K562 (cell line): ENCODE measurements around the gene MYO3B.

Source experiments
- SP1 ChIP-seq: sonication (generic); formaldehyde crosslinking; IDR thresholded peaks from 2 replicates; pipeline ENCODE4 v1.8.1; 2022; ENCODE audit warnings: mild to moderate bottlenecking, missing genetic modification reagents
- TF ChIP-seq, protein P1 (sequence below): sonication (generic); formaldehyde crosslinking; IDR thresholded peaks from 2 replicates; pipeline ENCODE4 v1.8.1; 2022; ENCODE audit warnings: missing genetic modification reagents

- TF ChIP-seq, protein P1, sequence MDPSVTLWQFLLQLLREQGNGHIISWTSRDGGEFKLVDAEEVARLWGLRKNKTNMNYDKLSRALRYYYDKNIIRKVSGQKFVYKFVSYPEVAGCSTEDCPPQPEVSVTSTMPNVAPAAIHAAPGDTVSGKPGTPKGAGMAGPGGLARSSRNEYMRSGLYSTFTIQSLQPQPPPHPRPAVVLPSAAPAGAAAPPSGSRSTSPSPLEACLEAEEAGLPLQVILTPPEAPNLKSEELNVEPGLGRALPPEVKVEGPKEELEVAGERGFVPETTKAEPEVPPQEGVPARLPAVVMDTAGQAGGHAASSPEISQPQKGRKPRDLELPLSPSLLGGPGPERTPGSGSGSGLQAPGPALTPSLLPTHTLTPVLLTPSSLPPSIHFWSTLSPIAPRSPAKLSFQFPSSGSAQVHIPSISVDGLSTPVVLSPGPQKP (CRISPR knock-in tag) = no peak
- no peak for TF ChIP-seq SP1 (CRISPR knock-in tag)
Observed at GRCh38 chr2:170576296-170576695, 398.3 kb downstream of the MYO3B start.
